KMS-11 (cell line): Measurements from ENCODE around the gene TPRX1.

ENCODE experiments used
- H2AFZ ChIP-seq: fragments of 200-600 bp; sonication (generic); 2 replicates; pipeline ENCODE4 v1.6.1; 2016; ENCODE audit warnings: antibody characterized with exemption, mixed run types, low read depth
- H3K27ac ChIP-seq: fragments of 200-600 bp; sonication (generic); 2 replicates; pipeline ENCODE4 v1.6.1; 2016; ENCODE audit warnings: mild to moderate bottlenecking, mixed run types
- H3K27me3 ChIP-seq: fragments of 200-600 bp; sonication (generic); 2 replicates; pipeline ENCODE4 v1.6.1; 2017; ENCODE audit warnings: mild to moderate bottlenecking, low read depth, mixed run types, moderate library complexity; ENCODE audit not compliant: insufficient read depth
- H3K36me3 ChIP-seq: fragments of 200-600 bp; sonication (generic); 2 replicates; pipeline ENCODE4 v1.6.1; 2017; ENCODE audit warnings: mild to moderate bottlenecking, mixed run types; ENCODE audit not compliant: insufficient read depth
- H3K4me1 ChIP-seq: fragments of 200-600 bp; sonication (generic); 2 replicates; pipeline ENCODE4 v1.6.1; 2016; ENCODE audit warnings: mild to moderate bottlenecking, low read depth, mixed run types; ENCODE audit not compliant: poor library complexity, severe bottlenecking
- H3K4me2 ChIP-seq: fragments of 200-600 bp; sonication (generic); 2 replicates; pipeline ENCODE4 v1.7.0; 2016; ENCODE audit warnings: mild to moderate bottlenecking, mixed run types
- H3K4me3 ChIP-seq: fragments of 200-600 bp; sonication (generic); IDR thresholded peaks from 2 replicates; pipeline ENCODE4 v1.6.1; 2017; ENCODE audit warnings: low read depth, low read length, mixed read lengths; ENCODE audit not compliant: insufficient read depth
- H3K79me2 ChIP-seq: fragments of 200-600 bp; sonication (generic); 2 replicates; pipeline ENCODE4 v1.6.1; 2016; ENCODE audit warnings: low read depth, mixed run types; ENCODE audit not compliant: insufficient read depth
- H3K9ac ChIP-seq: fragments of 200-600 bp; sonication (generic); 2 replicates; pipeline ENCODE4 v1.6.1; 2016; ENCODE audit warnings: mild to moderate bottlenecking, mixed run types
- H4K20me1 ChIP-seq: fragments of 200-600 bp; sonication (generic); 2 replicates; pipeline ENCODE4 v1.6.1; 2016; ENCODE audit warnings: mild to moderate bottlenecking, mixed run types; ENCODE audit not compliant: insufficient read depth
- TF ChIP-seq, protein P1 (sequence below): fragments of 200-600 bp; sonication (generic); conservative IDR thresholded peaks from 2 replicates; pipeline ENCODE4 v1.6.1; 2017; ENCODE audit warnings: low read depth, mild to moderate bottlenecking, antibody characterized with exemption, low read length, moderate library complexity, mixed read lengths

Gene TPRX1

DNA sequence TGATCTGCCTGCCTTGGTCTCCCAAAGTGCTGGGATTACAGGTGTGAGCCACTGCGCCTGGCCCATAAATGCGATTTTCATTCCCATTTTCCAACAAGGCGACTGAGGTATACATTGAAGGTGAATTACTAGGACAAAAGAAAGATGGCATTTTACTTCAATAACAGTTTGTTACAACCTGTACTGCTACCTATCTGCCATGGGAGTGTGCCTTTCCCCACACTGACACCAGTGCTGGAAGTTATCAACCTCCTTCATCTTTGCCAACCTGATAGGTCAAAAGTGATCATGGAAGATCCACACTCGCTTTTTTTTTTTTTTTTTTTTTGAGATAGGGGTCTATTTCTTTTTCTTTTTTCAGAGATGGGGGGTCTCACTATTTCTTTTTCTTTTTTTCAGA, 28.4 kb upstream of the TPRX1 start:
- H3K27ac ChIP-seq, result no peak overlapping the region
- no peak overlapping the region for H2AFZ ChIP-seq
- H3K36me3 ChIP-seq, result no peaks in the 10 kb centered on the region
- H3K4me2 ChIP-seq, result no peak overlapping the region
- H3K27me3 ChIP-seq, result peaks cover 42% of the 10 kb centered on the region; the same call in 1 of the 2 replicates
- H3K79me2 ChIP-seq, result no peaks in the 10 kb centered on the region
- TF ChIP-seq, protein P1, sequence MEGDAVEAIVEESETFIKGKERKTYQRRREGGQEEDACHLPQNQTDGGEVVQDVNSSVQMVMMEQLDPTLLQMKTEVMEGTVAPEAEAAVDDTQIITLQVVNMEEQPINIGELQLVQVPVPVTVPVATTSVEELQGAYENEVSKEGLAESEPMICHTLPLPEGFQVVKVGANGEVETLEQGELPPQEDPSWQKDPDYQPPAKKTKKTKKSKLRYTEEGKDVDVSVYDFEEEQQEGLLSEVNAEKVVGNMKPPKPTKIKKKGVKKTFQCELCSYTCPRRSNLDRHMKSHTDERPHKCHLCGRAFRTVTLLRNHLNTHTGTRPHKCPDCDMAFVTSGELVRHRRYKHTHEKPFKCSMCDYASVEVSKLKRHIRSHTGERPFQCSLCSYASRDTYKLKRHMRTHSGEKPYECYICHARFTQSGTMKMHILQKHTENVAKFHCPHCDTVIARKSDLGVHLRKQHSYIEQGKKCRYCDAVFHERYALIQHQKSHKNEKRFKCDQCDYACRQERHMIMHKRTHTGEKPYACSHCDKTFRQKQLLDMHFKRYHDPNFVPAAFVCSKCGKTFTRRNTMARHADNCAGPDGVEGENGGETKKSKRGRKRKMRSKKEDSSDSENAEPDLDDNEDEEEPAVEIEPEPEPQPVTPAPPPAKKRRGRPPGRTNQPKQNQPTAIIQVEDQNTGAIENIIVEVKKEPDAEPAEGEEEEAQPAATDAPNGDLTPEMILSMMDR, result no peak
- no peaks in the 10 kb centered on the region for H3K4me1 ChIP-seq
- H3K9ac ChIP-seq, result no peak overlapping the region
- H3K4me3 ChIP-seq, result no peak overlapping the region
- no peaks in the 10 kb centered on the region for H4K20me1 ChIP-seq

- no peaks in the 10 kb centered on the region for H3K79me2 ChIP-seq
- no peaks in the 10 kb centered on the region for H3K4me1 ChIP-seq
- H4K20me1 ChIP-seq, result no peaks in the 10 kb centered on the region
- peaks cover 89% of the 10 kb centered on the region for H3K27me3 ChIP-seq
- H3K27ac ChIP-seq, result no peak overlapping the region
- H3K4me2 ChIP-seq, result no peak overlapping the region
- TF ChIP-seq, protein P1, result no peak
- H3K36me3 ChIP-seq, result no peaks in the 10 kb centered on the region
- no peak overlapping the region for H3K4me3 ChIP-seq
- H3K9ac ChIP-seq, result no peak overlapping the region
- H2AFZ ChIP-seq, result no peak overlapping the region
Observed at GRCh38 chr19:47826800-47827199, 22.4 kb upstream of the TPRX1 start.

DNA sequence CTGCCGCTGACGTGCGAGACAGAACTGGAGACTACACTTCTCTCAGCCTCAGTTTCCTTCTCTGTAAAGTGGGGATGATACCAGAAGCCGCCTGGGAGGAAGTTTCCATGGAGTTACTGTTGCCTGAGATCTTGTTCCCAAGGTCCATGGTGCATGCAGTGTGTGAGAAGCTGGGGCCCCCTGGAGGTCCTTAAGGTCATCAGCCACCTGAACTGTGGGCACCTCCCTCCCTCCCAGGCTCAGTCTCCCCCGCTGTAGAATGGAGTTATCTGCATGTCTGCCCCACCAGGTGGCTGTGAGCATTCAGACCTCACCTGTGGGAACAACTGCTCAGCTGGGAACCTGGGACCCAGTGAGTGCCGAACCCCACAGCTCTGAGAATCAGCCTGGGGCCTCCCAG, 20.0 kb upstream of the TPRX1 start:
- no peak overlapping the region for H3K4me2 ChIP-seq
- H2AFZ ChIP-seq, result no peak overlapping the region
- H3K4me1 ChIP-seq, result no peaks in the 10 kb centered on the region
- TF ChIP-seq, protein P1, result no peak
- no peak overlapping the region for H3K9ac ChIP-seq
- peaks cover 93% of the 10 kb centered on the region for H3K27me3 ChIP-seq
- no peak overlapping the region for H3K27ac ChIP-seq
- H3K4me3 ChIP-seq, result no peak overlapping the region
- H4K20me1 ChIP-seq, result no peaks in the 10 kb centered on the region
- no peaks in the 10 kb centered on the region for H3K79me2 ChIP-seq
- H3K36me3 ChIP-seq, result no peaks in the 10 kb centered on the region

- Histone ChIP-seq H3K9ac (no peak within 1 kb of the TSS), H3K27ac (no peak within 1 kb of the TSS), H3K4me3 (no peak within 1 kb of the TSS), H3K4me1 (no peaks in the 10 kb centered on the region), H3K27me3 (peaks cover 91% of the 10 kb centered on the region), H3K4me2 (no peak within 1 kb of the TSS), H2AFZ (no peak within 1 kb of the TSS), H4K20me1 (no peaks in the 10 kb centered on the region), H3K36me3 (no peaks in the 10 kb centered on the region), H3K79me2 (no peaks in the 10 kb centered on the region)
- TF ChIP-seq, protein P1, result no peak
Observed at GRCh38 chr19:47821460-47822020, 17.2 kb upstream of the TPRX1 start, which contains the start of gene CRX. TSS of gene CRX (plus strand) at chr19:47821937. CDS start at chr19:47834444, 12,507 bp downstream.
